K562 (cell line): Measurements from ENCODE around the gene TGM5. TPM values are rescaled to one million over a fixed set of nuclear protein-coding genes. Genes with fewer than 3 reads are reported as not detected.

Experiments
- ATAC-seq: fragments of 200-7000 bp; cut with Tn5 transposase; 3 replicates; pipeline ENCODE4 v1.9.1; 2020; ENCODE audit warnings: moderate library complexity
- BruUV-seq: library from RNA; stranded (reverse); fragments of 400-500 nt; replicated peaks from 2 replicates; lab custom pipeline; 2021; lab: Mats Ljungman, UMichigan
- CTCF ChIA-PET: fragments of 300-600 bp; formaldehyde crosslinking; extraction: SDS; loops from one replicate; lab custom pipeline; 2021; ENCODE audit warnings: low intra/inter-chr PET ratio; lab: Yijun Ruan, JAX
- POLR2A ChIA-PET: fragments of 300-600, 350-650 bp; sonication (Branson Sonifier 250); formaldehyde crosslinking; extraction: SDS; loops from one replicate; lab custom pipeline; 2021; ENCODE audit warnings: antibody characterized with exemption, inconsistent platforms; lab: Yijun Ruan, JAX
- DNase-seq, 4 experiments: peaks; one replicate each; pipeline versions ENCODE4 v3.0.0 to v3.0.0-alpha.2; 2011 to 2018; ENCODE audit warnings: low spot score in 3 of 4, mixed read lengths in 3 of 4; ENCODE audit errors: extremely low read depth in 1 of 4
- FAIRE-seq: peaks from 2 replicates; lab custom pipeline; 2011; peaks lifted over from hg19 to GRCh38; lab: Jason Lieb, UNC
- H2AFZ ChIP-seq: 2 replicates; pipeline ENCODE4 v1.6.0; 2011; ENCODE audit warnings: low read depth, low read length, control low read depth, inconsistent platforms
- H3K27ac ChIP-seq: fragments of 200-600 bp; 3 replicates; pipeline ENCODE4 v1.8.0; 2011; ENCODE audit warnings: low read depth, mild to moderate bottlenecking, control low read depth, inconsistent platforms, low read length, moderate library complexity, mixed read lengths; ENCODE audit errors: extremely low read depth
- H3K27me3 ChIP-seq, 2 experiments: fragments of 300-600 bp in 1 of 2; 2 replicates in 1 of 2; 3 replicates in 1 of 2; pipeline versions ENCODE4 v1.6.0 to v1.8.0; 2011; ENCODE audit warnings: inconsistent platforms in 2 of 2, low read length in 2 of 2, mild to moderate bottlenecking in 1 of 2, mixed read lengths in 1 of 2, moderate library complexity in 1 of 2; ENCODE audit not compliant: control insufficient read depth in 2 of 2, insufficient read depth in 2 of 2
- H3K36me3 ChIP-seq: fragments of 300-600 bp; 3 replicates; pipeline ENCODE4 v1.8.0; 2011; ENCODE audit warnings: mild to moderate bottlenecking, low read length, inconsistent platforms; ENCODE audit not compliant: control insufficient read depth, insufficient read depth
- H3K4me1 ChIP-seq, 2 experiments: fragments of 200-600 bp in 1 of 2; replicated peaks in 1 of 2; 2 replicates in 1 of 2; 3 replicates in 1 of 2; pipeline versions ENCODE4 v1.5.1 to v1.8.0; 2011; ENCODE audit warnings: inconsistent platforms in 2 of 2, low read length in 2 of 2, mild to moderate bottlenecking in 1 of 2, mixed read lengths in 1 of 2, moderate library complexity in 1 of 2; ENCODE audit not compliant: control insufficient read depth in 2 of 2, insufficient read depth in 2 of 2
- H3K4me2 ChIP-seq: 2 replicates; pipeline ENCODE4 v1.6.1; 2011; ENCODE audit warnings: low read length, control low read depth, inconsistent platforms, mixed read lengths; ENCODE audit not compliant: insufficient read depth
- H3K4me3 ChIP-seq: fragments of 200-600 bp; sonication (generic), shearing (Covaris generic); 2 replicates; pipeline ENCODE4 v1.5.1; 2016; ENCODE audit warnings: control low read depth, inconsistent platforms
- H3K79me2 ChIP-seq: fragments of 200-600 bp; 3 replicates; pipeline ENCODE4 v1.8.0; 2011; ENCODE audit warnings: low read length, inconsistent platforms; ENCODE audit not compliant: control insufficient read depth, insufficient read depth
- H3K9ac ChIP-seq, 2 experiments: 2 replicates each; pipeline versions ENCODE4 v1.6.0 to v1.6.1; 2011; ENCODE audit warnings: low read depth in 2 of 2, low read length in 2 of 2, control low read depth in 1 of 2, inconsistent platforms in 1 of 2, mild to moderate bottlenecking in 1 of 2, mixed read lengths in 1 of 2; ENCODE audit not compliant: insufficient read depth in 1 of 2
- H3K9me1 ChIP-seq: one replicate; pipeline ENCODE4 v1.6.0; 2011; ENCODE audit warnings: inconsistent platforms, mild to moderate bottlenecking, low read length, moderate library complexity; ENCODE audit not compliant: control insufficient read depth, insufficient read depth
- H3K9me3 ChIP-seq: replicated peaks from 2 replicates; pipeline ENCODE4 v1.5.1; 2011; ENCODE audit warnings: low read depth, low read length, inconsistent platforms; ENCODE audit not compliant: control insufficient read depth, insufficient read depth
- H4K20me1 ChIP-seq: replicated peaks from 2 replicates; pipeline ENCODE4 v1.6.1; 2011; ENCODE audit warnings: low read length, inconsistent platforms, mixed read lengths; ENCODE audit not compliant: control insufficient read depth, insufficient read depth
- ADNP ChIP-seq: fragments of 200-800 bp; sonication (Bioruptor generic); IDR thresholded peaks from 2 replicates; pipeline ENCODE4 v1.6.1; 2016; ENCODE audit warnings: missing genetic modification characterization, missing compliant biosample characterization
- CBFA2T3 ChIP-seq: fragments of 450-650 bp; IDR thresholded peaks from 2 replicates; pipeline ENCODE4 v1.6.1; 2017
- CTBP1 ChIP-seq: fragments of 450-650 bp; IDR thresholded peaks from 2 replicates; pipeline ENCODE4 v1.6.1; 2016; ENCODE audit warnings: borderline replicate concordance
- FOSL1 ChIP-seq: fragments of 200-800 bp; sonication (Bioruptor generic); conservative IDR thresholded peaks from 2 replicates; pipeline ENCODE4 v1.6.1; 2016; ENCODE audit warnings: missing genetic modification characterization, missing compliant biosample characterization
- HCFC1 ChIP-seq: IDR thresholded peaks from 2 replicates; pipeline ENCODE4 v1.6.1; 2012; ENCODE audit warnings: low read depth, low read length, improper control_type of control experiment
- JUN ChIP-seq, 2 experiments: sonication (generic) in 1 of 2; formaldehyde crosslinking in 1 of 2; IDR thresholded peaks; 2 replicates each; pipeline versions ENCODE4 v1.6.1 to v1.8.0; 2012 to 2022; ENCODE audit warnings: borderline replicate concordance in 2 of 2, mild to moderate bottlenecking in 2 of 2, improper control_type of control experiment in 1 of 2, low read depth in 1 of 2, low read length in 1 of 2, missing genetic modification reagents in 1 of 2
- JUND ChIP-seq, 2 experiments: IDR thresholded peaks; 2 replicates in 1 of 2; 3 replicates in 1 of 2; pipeline ENCODE4 v1.6.1; 2011; ENCODE audit warnings: borderline replicate concordance in 2 of 2, low read depth in 2 of 2, low read length in 2 of 2, improper control_type of control experiment in 1 of 2, missing biosample characterization in 1 of 2, missing genetic modification characterization in 1 of 2, missing genetic modification reagents in 1 of 2
- KDM1A ChIP-seq, 2 experiments: fragments of 450-650 bp; IDR thresholded peaks; 2 replicates each; pipeline ENCODE4 v1.6.1; 2016; ENCODE audit warnings: mild to moderate bottlenecking in 2 of 2
- MAX ChIP-seq: sonication (generic); formaldehyde crosslinking; IDR thresholded peaks from 2 replicates; pipeline ENCODE4 v1.9.0; 2022; ENCODE audit warnings: mild to moderate bottlenecking, missing genetic modification reagents
- PBX2 ChIP-seq, 2 experiments: IDR thresholded peaks in 1 of 2; conservative IDR thresholded peaks in 1 of 2; 2 replicates each; pipeline ENCODE4 v1.6.1; 2016; ENCODE audit warnings: low read depth in 2 of 2, mild to moderate bottlenecking in 1 of 2, missing compliant biosample characterization in 1 of 2, missing genetic modification characterization in 1 of 2, moderate library complexity in 1 of 2
- SMARCA4 ChIP-seq: fragments of 450-650 bp; IDR thresholded peaks from 2 replicates; pipeline ENCODE4 v1.6.1; 2016
- TAF9B ChIP-seq: fragments of 450-650 bp; IDR thresholded peaks from 2 replicates; pipeline ENCODE4 v1.6.1; 2018; ENCODE audit warnings: mild to moderate bottlenecking; ENCODE audit not compliant: partially characterized antibody
- TEAD4 ChIP-seq, 2 experiments: sonication (generic) in 1 of 2; formaldehyde crosslinking in 1 of 2; IDR thresholded peaks; 2 replicates each; pipeline versions ENCODE4 v1.6.1 to v1.8.0; 2012 to 2022; ENCODE audit warnings: borderline replicate concordance in 1 of 2, inconsistent platforms in 1 of 2, low read length in 1 of 2, mild to moderate bottlenecking in 1 of 2, missing genetic modification reagents in 1 of 2
- ZNF217 ChIP-seq: sonication (generic); formaldehyde crosslinking; IDR thresholded peaks from 2 replicates; pipeline ENCODE4 v1.8.0; 2022; ENCODE audit warnings: mild to moderate bottlenecking, missing genetic modification reagents
- ZNF24 ChIP-seq: fragments of 450-650 bp; IDR thresholded peaks from 2 replicates; pipeline ENCODE4 v1.6.1; 2016
- ZNF395 ChIP-seq: fragments of 200-800 bp; sonication (Bioruptor generic); IDR thresholded peaks from 2 replicates; pipeline ENCODE4 v1.6.1; 2017; ENCODE audit warnings: missing genetic modification characterization, missing compliant biosample characterization
- ZNF695 ChIP-seq: fragments of 450-650 bp; formaldehyde crosslinking; IDR thresholded peaks from 2 replicates; pipeline ENCODE4 v1.4.0; 2020; ENCODE audit warnings: mild to moderate bottlenecking, moderate library complexity
- WGBS: fragments of 100-300 bp; shearing (Covaris generic); methylation state at CpG from one replicate; pipeline ENCODE4 v1.1.6; 2016; ENCODE audit warnings: low coverage, mixed read lengths; ENCODE audit not compliant: insufficient coverage; ENCODE audit errors: missing lambda C conversion rate; 5-methylcytosine and 5-hydroxymethylcytosine counted together
- in situ Hi-C: fragments of 300-500 bp; cut with MboI; formaldehyde crosslinking; loops from 4 replicates; pipeline ENCODE4 v1.15.0; 2018; ENCODE audit warnings: inconsistent platforms, mixed read lengths
- intact Hi-C: fragments of 100-400 bp; cut with micrococcal nuclease; formaldehyde crosslinking; loops from 2 replicates; pipeline ENCODE4 v1.14.2; 2022
- polyA plus RNA-seq, 8 experiments: library from polyadenylated mRNA; depleted of rRNA in 4 of 8; stranded (reverse) in 5 of 8; unstranded in 3 of 8; fragments of >200 nt; fragmentation: Nextera tagmentation in 2 of 8; fragmentation: Illumina TruSeq in 1 of 8; extraction: Ambion mirVana in 2 of 8; extraction: Trizol in 1 of 8; gene quantifications; 2 replicates each; pipeline versions ENCODE4 v1.2.1 to v1.2.3, GENCODE V29; 2011 to 2014; ENCODE audit warnings: inconsistent platforms in 1 of 8, missing spikeins in 1 of 8
- total RNA-seq, 7 experiments: library from RNA; depleted of rRNA in 6 of 7; stranded (reverse); fragments of >200 nt in 6 of 7; fragmentation: Illumina TruSeq in 2 of 7; extraction: Trizol in 2 of 7; gene quantifications; 2 replicates each; pipeline versions ENCODE4 v1.2.1 to v1.2.3, GENCODE V29; 2011 to 2021; ENCODE audit warnings: low replicate concordance in 1 of 7

TGM5 gene
- total and polyA plus RNA-seq, 9 of the 15 experiments (the other 6 are each of a cell fraction or from before 2014, with no cell fraction given): 0.03 to 0.10 (median 0.07) TPM; not detected in 6

GRCh38 chr15:43249699-43250203 is 17.0 kb downstream of the TGM5 start:
- no TSS peak for BruUV-seq
- in situ Hi-C loops (no loop called here), intact Hi-C loops (no loop called here)
- H3K4me2 ChIP-seq: no peak overlapping the region
- POLR2A ChIA-PET: interaction anchor here (0.5 to 1.5 kb wide), 2 partner anchors 20 to 536 kb away, joined by 3 to 4 read pairs; no protein-coding TSS in a partner anchor
- peak; percentile 58 for ATAC-seq
- no peaks in the 10 kb centered on the region for H3K9me1 ChIP-seq
- DNase-seq: peak in 2 of 4 experiments; percentile 35 to 39
- H3K4me1 ChIP-seq: peaks cover 7 to 14% of the 10 kb centered on the region in 2 experiments
- H3K36me3 ChIP-seq: no peaks in the 10 kb centered on the region
- H3K9me3 ChIP-seq: no peaks in the 10 kb centered on the region
- no peak overlapping the region for H3K4me3 ChIP-seq
- H3K9ac ChIP-seq: no peak overlapping the region
- no peak overlapping the region for H3K27ac ChIP-seq
- no peaks in the 10 kb centered on the region for H3K79me2 ChIP-seq
- 6% methylated on average over 5 of the region's 5 CpGs for WGBS
- no peaks in the 10 kb centered on the region; the same call in 1 of the 2 replicates for H4K20me1 ChIP-seq
- peak overlapping the region; percentile 73 for H2AFZ ChIP-seq
- H3K27me3 ChIP-seq: peaks cover 0 to 5% of the 10 kb centered on the region in 2 experiments; a peak in 2 of 5 replicates
- no peak for FAIRE-seq
- CTCF ChIA-PET: no interaction called here
- no peak for TF ChIP-seq TAF9B
- TF ChIP-seq ZNF217 (CRISPR knock-in tag): no peak
- no peak for TF ChIP-seq PBX2 (CRISPR knock-in tag; IDR thresholded peaks at IDR 0.05; ENCODE audit: low read depth)
- TF ChIP-seq PBX2 (tag; conservative IDR thresholded peaks at IDR 0.05; ENCODE audit: low read depth): peak; percentile 43
- TF ChIP-seq MAX (CRISPR knock-in tag): peak; percentile 54; the same call in 1 of the 2 replicates
- TF ChIP-seq KDM1A (IDR thresholded peaks at IDR 0.05): no peak
- TF ChIP-seq JUN (IDR thresholded peaks at IDR 0.05; ENCODE audit: borderline replicate concordance, low read depth, low read length): peak; percentile 4; the same call in 1 of the 2 replicates
- no peak for TF ChIP-seq JUN (CRISPR knock-in tag; IDR thresholded peaks at IDR 0.05; ENCODE audit: borderline replicate concordance)
- TF ChIP-seq ADNP (tag): 0 out of 2 replicates have a peak, but pooled peaks have one; percentile 45
- TF ChIP-seq ZNF24: peak; percentile 35; the same call in 1 of the 2 replicates
- no peak for TF ChIP-seq ZNF695 (CRISPR knock-in tag)
- TF ChIP-seq FOSL1: peak; percentile 58
- TF ChIP-seq JUND (IDR thresholded peaks at IDR 0.05; ENCODE audit: borderline replicate concordance, low read depth, low read length): no peak
- 0 out of 3 replicates have a peak, but pooled peaks have one; percentile 48 for TF ChIP-seq JUND (tag; IDR thresholded peaks at IDR 0.05; ENCODE audit: borderline replicate concordance, low read depth, low read length)
- TF ChIP-seq TEAD4 (IDR thresholded peaks at IDR 0.05; ENCODE audit: low read length): peak; percentile 17; the same call in 1 of the 2 replicates
- no peak for TF ChIP-seq TEAD4 (CRISPR knock-in tag; IDR thresholded peaks at IDR 0.05; ENCODE audit: borderline replicate concordance)
- TF ChIP-seq CTBP1: peak; percentile 37; the same call in 1 of the 2 replicates
- peak; percentile 21; the same call in 1 of the 2 replicates for TF ChIP-seq CBFA2T3
- 0 out of 2 replicates have a peak, but pooled peaks have one; percentile 18 for TF ChIP-seq SMARCA4
- TF ChIP-seq HCFC1: no peak
- no peak for TF ChIP-seq ZNF395 (CRISPR knock-in tag)
